ENCODE measurements around the gene PLXNA4. TPM values are rescaled to one million over a fixed set of nuclear protein-coding genes. Genes with fewer than 3 reads are reported as not detected.

Gene PLXNA4
- total RNA-seq, 2 experiments from 2014 or later = 0.75 to 0.85 TPM

- Histone ChIP-seq H3K36me3 (ENCODE audit: insufficient read depth, low read length) (no peaks in the 10 kb centered on the region), H3K9me3 (ENCODE audit: control insufficient read depth in 1 of 2, insufficient read depth in 1 of 2, low read length in 2 of 2) (no peaks in the 10 kb centered on the region), H3K4me3 (ENCODE audit: low read length) (no peak overlapping the region), H3K27ac (ENCODE audit: low read depth in 1 of 2, low read length in 2 of 2) (no peak overlapping the region), H3K4me1 (ENCODE audit: insufficient read depth, low read length) (peaks cover 6% of the 10 kb centered on the region), H3K27me3 (ENCODE audit: control insufficient read depth in 1 of 2, insufficient read depth in 2 of 2, low read length in 2 of 2) (peaks cover 0 to 4% of the 10 kb centered on the region in 2 experiments)
- Mint-ChIP-seq H3K4me1 (ENCODE audit: low read depth) (no peaks in the 10 kb centered on the region), H3K27me3 (peaks cover 18% of the 10 kb centered on the region), H3K27ac (no peak overlapping the region), H3K36me3 (ENCODE audit: low read depth) (no peaks in the 10 kb centered on the region), H3K4me3 (no peak overlapping the region), H3K9me3 (no peaks in the 10 kb centered on the region)
- ChIA-PET POLR2A (no interaction called here), CTCF (no interaction called here)
- TF ChIP-seq CTCF (IDR thresholded peaks at IDR 0.05) = no peak
- intact Hi-C loops (cut with DNase I, micrococcal nuclease) = no loop called here
- DNase-seq = no peak
- no peak for ATAC-seq (ENCODE audit: poor library complexity)
Measured at GRCh38 chr7:132609906-132610520, 33.7 kb upstream of the PLXNA4 start.

GRCh38 chr7:132609222-132609621, 33.0 kb upstream of the PLXNA4 start:
- Histone ChIP-seq H3K27ac (ENCODE audit: low read depth in 1 of 2, low read length in 2 of 2) (no peak overlapping the region), H3K4me1 (ENCODE audit: insufficient read depth, low read length) (no peaks in the 10 kb centered on the region), H3K36me3 (ENCODE audit: insufficient read depth, low read length) (no peaks in the 10 kb centered on the region), H3K27me3 (ENCODE audit: control insufficient read depth in 1 of 2, insufficient read depth in 2 of 2, low read length in 2 of 2) (no peaks in the 10 kb centered on the region), H3K4me3 (ENCODE audit: low read length) (no peak overlapping the region), H3K9me3 (ENCODE audit: control insufficient read depth in 1 of 2, insufficient read depth in 1 of 2, low read length in 2 of 2) (no peaks in the 10 kb centered on the region)
- Mint-ChIP-seq H3K9me3 (no peaks in the 10 kb centered on the region), H3K36me3 (ENCODE audit: low read depth) (no peaks in the 10 kb centered on the region), H3K4me3 (no peak overlapping the region), H3K4me1 (ENCODE audit: low read depth) (no peaks in the 10 kb centered on the region), H3K27ac (no peak overlapping the region), H3K27me3 (peaks cover 11% of the 10 kb centered on the region)
- intact Hi-C loops (cut with DNase I, micrococcal nuclease) = no loop called here
- ChIA-PET POLR2A (no interaction called here), CTCF (no interaction called here)
- ATAC-seq (ENCODE audit: poor library complexity) = no peak
- DNase-seq = no peak
- no peak for TF ChIP-seq CTCF (IDR thresholded peaks at IDR 0.05)

- Histone ChIP-seq H3K9me3 (ENCODE audit: control insufficient read depth in 1 of 2, insufficient read depth in 1 of 2, low read length in 2 of 2) (no peaks in the 10 kb centered on the region), H3K4me3 (ENCODE audit: low read length) (no peak overlapping the region), H3K36me3 (ENCODE audit: insufficient read depth, low read length) (no peaks in the 10 kb centered on the region), H3K27me3 (ENCODE audit: control insufficient read depth in 1 of 2, insufficient read depth in 2 of 2, low read length in 2 of 2) (no peaks in the 10 kb centered on the region), H3K27ac (ENCODE audit: low read depth in 1 of 2, low read length in 2 of 2) (no peak overlapping the region), H3K4me1 (ENCODE audit: insufficient read depth, low read length) (no peaks in the 10 kb centered on the region)
- H3K36me3 Mint-ChIP-seq (ENCODE audit: low read depth) = no peaks in the 10 kb centered on the region
- ChIA-PET CTCF (no interaction called here), POLR2A (no interaction called here)
- no peaks in the 10 kb centered on the region for H3K4me1 Mint-ChIP-seq (ENCODE audit: low read depth)
- ATAC-seq (ENCODE audit: poor library complexity) = no peak
- H3K27me3 Mint-ChIP-seq = peaks cover 8% of the 10 kb centered on the region
- no peak for DNase-seq
- intact Hi-C loops (cut with DNase I, micrococcal nuclease) = no loop called here
- no peak overlapping the region for H3K4me3 Mint-ChIP-seq
- no peak overlapping the region for H3K27ac Mint-ChIP-seq
- no peaks in the 10 kb centered on the region for H3K9me3 Mint-ChIP-seq
- no peak for TF ChIP-seq CTCF (IDR thresholded peaks at IDR 0.05)
Measured at GRCh38 chr7:132608523-132608922, 32.3 kb upstream of the PLXNA4 start.

Data from CD4-positive, alpha-beta T cell (primary cell).